ENCODE results near the gene PHACTR1. TPM values are rescaled to one million over a fixed set of nuclear protein-coding genes. Genes with fewer than 3 reads are reported as not detected.

The PHACTR1 gene
- total and polyA plus RNA-seq, 2 of the 4 experiments (the other 2 are of a cell fraction), result not detected

DNA sequence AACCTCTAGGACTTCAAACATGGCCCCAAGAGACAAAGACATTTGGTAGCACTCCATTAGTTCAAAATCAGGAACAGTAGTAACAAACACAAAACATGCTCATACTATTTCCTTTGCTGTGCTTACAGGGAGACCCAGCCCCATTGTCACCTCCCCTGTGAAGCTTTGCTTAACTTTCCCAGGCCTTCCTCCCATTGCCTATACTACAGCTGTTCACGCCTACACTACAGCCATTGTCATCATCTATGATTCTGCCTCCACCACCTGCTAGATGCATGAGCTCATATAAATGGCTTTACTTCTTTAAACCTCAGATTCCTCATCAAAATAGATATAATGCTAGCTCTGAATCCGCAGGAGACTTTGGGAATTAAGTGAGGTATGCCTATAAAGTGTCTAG is 8.7 kb downstream of the PHACTR1 start:
- in situ Hi-C loops (cut with MboI; ENCODE audit: low sequenced_read_pairs), result no loop called here
- no CpG with 5 or more reads among the region's 2 CpGs for WGBS, 2 experiments (ENCODE audit: extremely low coverage in 2 of 2, insufficient read length in 1 of 2)
- ATAC-seq (ENCODE audit: low read depth), result no peak

More for the DNA sequence above, 8.7 kb downstream of the PHACTR1 start:
- DNase-seq, result no peak
- no peak for TF ChIP-seq RFX5 (IDR thresholded peaks at IDR 0.05; ENCODE audit: low read depth, low read length)
- TF ChIP-seq, protein P1, sequence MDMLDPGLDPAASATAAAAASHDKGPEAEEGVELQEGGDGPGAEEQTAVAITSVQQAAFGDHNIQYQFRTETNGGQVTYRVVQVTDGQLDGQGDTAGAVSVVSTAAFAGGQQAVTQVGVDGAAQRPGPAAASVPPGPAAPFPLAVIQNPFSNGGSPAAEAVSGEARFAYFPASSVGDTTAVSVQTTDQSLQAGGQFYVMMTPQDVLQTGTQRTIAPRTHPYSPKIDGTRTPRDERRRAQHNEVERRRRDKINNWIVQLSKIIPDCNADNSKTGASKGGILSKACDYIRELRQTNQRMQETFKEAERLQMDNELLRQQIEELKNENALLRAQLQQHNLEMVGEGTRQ (IDR thresholded peaks at IDR 0.05; ENCODE audit: low read depth, low read length), result no peak
- no peak for TF ChIP-seq RCOR1 (IDR thresholded peaks at IDR 0.05; ENCODE audit: insufficient replicate concordance, low read length)
- dilution Hi-C loops (cut with HindIII; ENCODE audit: low sequenced_read_pairs, unreplicated experiment), result no loop called here
- Histone ChIP-seq H3K18ac (ENCODE audit: low read depth, low read length) (no peak overlapping the region), H3K23ac (ENCODE audit: low read depth, low read length) (no peak overlapping the region), H3K4me3 (ENCODE audit: insufficient read depth, low read depth, low read length) (no peak overlapping the region), H3K14ac (replicated peaks; ENCODE audit: low read depth, low read length) (no peak overlapping the region), H3K9me1 (ENCODE audit: insufficient read depth, low read length) (no peaks in the 10 kb centered on the region), H4K91ac (ENCODE audit: insufficient read depth, low read depth, low read length) (no peak overlapping the region), H4K20me1 (ENCODE audit: insufficient read depth, low read length) (no peaks in the 10 kb centered on the region), H3K9ac (ENCODE audit: low read depth, low read length) (no peak overlapping the region), H3K27me3 (ENCODE audit: control insufficient read depth, insufficient read depth, low read length) (no peaks in the 10 kb centered on the region), H3K9me3 (ENCODE audit: control insufficient read depth, insufficient read depth, low read length) (peaks cover 13% of the 10 kb centered on the region), H2BK20ac (ENCODE audit: low read depth, low read length) (no peak overlapping the region), H2AK5ac (ENCODE audit: low read depth, low read length) (no peak overlapping the region), H3K4ac (ENCODE audit: low read depth, low read length) (no peak overlapping the region), H2AK9ac (replicated peaks; ENCODE audit: low read depth, low read length, poor library complexity) (no peak overlapping the region), H3K56ac (ENCODE audit: extremely low read depth, insufficient read depth, low read length) (no peak overlapping the region), H3K4me2 (ENCODE audit: low read depth, low read length) (no peak overlapping the region), H4K5ac (ENCODE audit: low read depth, low read length) (no peak overlapping the region), H2AFZ (replicated peaks; ENCODE audit: low read length, poor library complexity) (no peak overlapping the region), H3K4me1 (ENCODE audit: control insufficient read depth, insufficient read depth, low read length) (no peaks in the 10 kb centered on the region), H4K8ac (ENCODE audit: low read depth in 2 of 2, low read length in 2 of 2) (no peak overlapping the region), H2BK5ac (ENCODE audit: low read depth, low read length, poor library complexity, severe bottlenecking) (no peak overlapping the region), H3K36me3 (ENCODE audit: control insufficient read depth, insufficient read depth, low read length) (no peaks in the 10 kb centered on the region), H2BK15ac (ENCODE audit: low read depth, low read length) (no peak overlapping the region), H3K27ac (ENCODE audit: insufficient read depth, low read length) (no peak overlapping the region), H3K79me1 (ENCODE audit: low read depth in 1 of 2, low read length in 2 of 2) (no peaks in the 10 kb centered on the region), H2BK120ac (ENCODE audit: low read depth, low read length) (no peak overlapping the region)
- ChIA-PET POLR2A (ENCODE audit: unreplicated experiment) (no interaction called here), CTCF (no interaction called here)
- no TSS peak for BruUV-seq (replicated peaks)
- intact Hi-C loops (cut with micrococcal nuclease), result no loop called here
